Measurements from ENCODE around the gene YIPF7. TPM values are rescaled to one million over a fixed set of nuclear protein-coding genes. Genes with fewer than 3 reads are reported as not detected.

The YIPF7 gene
- total and polyA plus RNA-seq, 9 of the 15 experiments (the other 6 are each of a cell fraction or from before 2014, with no cell fraction given): 0.14 TPM; not detected in 8

GRCh38 chr4:44678094-44679041 lies 26.9 kb upstream of the YIPF7 start, which contains the start of gene GUF1 (continued):
- peak; percentile 38 to 55 for TF ChIP-seq E2F6 (IDR thresholded peaks at IDR 0.05; ENCODE audit: borderline replicate concordance in 1 of 2, extremely low read depth in 1 of 2, insufficient read depth in 1 of 2, insufficient read length in 1 of 2, low read depth in 1 of 2, low read length in 1 of 2, poor library complexity in 1 of 2, severe bottlenecking in 1 of 2)
- TF ChIP-seq HOMEZ (CRISPR knock-in tag; IDR thresholded peaks at IDR 0.05): no peak
- no peak; a peak in 1 of 3 replicates for TF ChIP-seq CBX3 (IDR thresholded peaks at IDR 0.05; ENCODE audit: borderline replicate concordance in 1 of 2, low read length in 2 of 2)
- no peak for TF ChIP-seq NUFIP1 (IDR thresholded peaks at IDR 0.05; ENCODE audit: partially characterized antibody)
- TF ChIP-seq HNRNPUL1 (IDR thresholded peaks at IDR 0.05; ENCODE audit: low read length): no peak
- no peak for TF ChIP-seq HINFP (tag; conservative IDR thresholded peaks at IDR 0.05; ENCODE audit: low read depth)
- TF ChIP-seq ZNF699 (CRISPR knock-in tag; IDR thresholded peaks at IDR 0.05; ENCODE audit: insufficient replicate concordance): no peak
- TF ChIP-seq HMG20B (CRISPR knock-in tag; IDR thresholded peaks at IDR 0.05): no peak
- TF ChIP-seq RREB1 (CRISPR knock-in tag; IDR thresholded peaks at IDR 0.05): no peak
- peak; percentile 94; the same call in 1 of the 2 replicates for TF ChIP-seq PHF8 (IDR thresholded peaks at IDR 0.05; ENCODE audit: borderline replicate concordance, low read length)
- no peak for TF ChIP-seq RBM15 (IDR thresholded peaks at IDR 0.05; ENCODE audit: insufficient read depth, low read length)
- TF ChIP-seq ZNF780A (CRISPR knock-in tag; IDR thresholded peaks at IDR 0.05): no peak
